Mesenchymal stem cell (in vitro differentiated cells and primary cell): ENCODE data around the gene IFT52.
"Not testable (repeated sequence)": the region's sequence is repeated elsewhere in the genome, so short reads cannot be mapped to it uniquely, and the experiment has no call there.

Experiments
- DNase-seq: peaks from one replicate; pipeline ENCODE4 v3.0.0-alpha.2; 2013
- H2AFZ ChIP-seq: one replicate; pipeline ENCODE4 v1.6.1; 2013; ENCODE audit warnings: low read depth, mild to moderate bottlenecking, control low read depth, inconsistent platforms, low read length, moderate library complexity
- H2AK5ac ChIP-seq: 2 replicates; pipeline ENCODE4 v1.6.1; 2013; ENCODE audit warnings: low read length, moderate library complexity, mild to moderate bottlenecking, inconsistent platforms; ENCODE audit not compliant: severe bottlenecking
- H2BK120ac ChIP-seq: one replicate; pipeline ENCODE4 v1.6.1; 2013; ENCODE audit warnings: low read depth, mild to moderate bottlenecking, inconsistent platforms, low read length, moderate library complexity
- H2BK12ac ChIP-seq, 2 experiments: one replicate each; pipeline ENCODE4 v1.6.1; 2013; ENCODE audit warnings: inconsistent platforms in 2 of 2, low read length in 2 of 2, mild to moderate bottlenecking in 2 of 2, moderate library complexity in 2 of 2, control low read depth in 1 of 2
- H2BK15ac ChIP-seq: one replicate; pipeline ENCODE4 v1.6.1; 2013; ENCODE audit warnings: mild to moderate bottlenecking, low read depth, inconsistent platforms; ENCODE audit not compliant: poor library complexity, severe bottlenecking
- H2BK5ac ChIP-seq: 2 replicates; pipeline ENCODE4 v1.6.1; 2013; ENCODE audit warnings: low read depth, mild to moderate bottlenecking, low read length, control low read depth, inconsistent platforms; ENCODE audit not compliant: poor library complexity, severe bottlenecking
- H3K14ac ChIP-seq, 2 experiments: one replicate each; pipeline ENCODE4 v1.6.1; 2013; ENCODE audit warnings: inconsistent platforms in 2 of 2, low read length in 2 of 2, control low read depth in 1 of 2, mild to moderate bottlenecking in 1 of 2, moderate library complexity in 1 of 2
- H3K18ac ChIP-seq, 2 experiments: one replicate each; pipeline ENCODE4 v1.6.1; 2013; ENCODE audit warnings: inconsistent platforms in 2 of 2, low read length in 2 of 2, control low read depth in 1 of 2, low read depth in 1 of 2, mild to moderate bottlenecking in 1 of 2
- H3K23ac ChIP-seq, 2 experiments: one replicate each; pipeline ENCODE4 v1.6.1; 2013; ENCODE audit warnings: inconsistent platforms in 2 of 2, low read length in 2 of 2, mild to moderate bottlenecking in 2 of 2, moderate library complexity in 2 of 2, control low read depth in 1 of 2
- H3K27ac ChIP-seq: 2 replicates; pipeline ENCODE4 v1.5.1; 2013; ENCODE audit warnings: mild to moderate bottlenecking, moderate library complexity, low read length, control low read depth, inconsistent platforms; ENCODE audit not compliant: poor library complexity, severe bottlenecking
- H3K27me3 ChIP-seq, 2 experiments: 2 replicates each; pipeline versions ENCODE4 v1.6.1 to v1.7.0; 2013; ENCODE audit warnings: low read length in 2 of 2, mild to moderate bottlenecking in 2 of 2, moderate library complexity in 2 of 2, control low read depth in 1 of 2, inconsistent platforms in 1 of 2; ENCODE audit not compliant: control insufficient read depth in 1 of 2, insufficient read depth in 1 of 2
- H3K36me3 ChIP-seq, 2 experiments: 2 replicates each; pipeline versions ENCODE4 v1.6.1 to v1.7.0; 2013; ENCODE audit warnings: low read length in 2 of 2, control low read depth in 1 of 2, inconsistent platforms in 1 of 2, low read depth in 1 of 2, mild to moderate bottlenecking in 1 of 2; ENCODE audit not compliant: insufficient read depth in 2 of 2, control insufficient read depth in 1 of 2
- H3K4ac ChIP-seq, 2 experiments: one replicate each; pipeline ENCODE4 v1.6.1; 2013; ENCODE audit warnings: inconsistent platforms in 2 of 2, low read length in 2 of 2, mild to moderate bottlenecking in 2 of 2, moderate library complexity in 2 of 2, control low read depth in 1 of 2, low read depth in 1 of 2
- H3K4me1 ChIP-seq: 2 replicates; pipeline ENCODE4 v1.6.1; 2013; ENCODE audit warnings: low read depth, low read length, control low read depth; ENCODE audit not compliant: control insufficient read depth, insufficient read depth
- H3K4me2 ChIP-seq: 2 replicates; pipeline ENCODE4 v1.6.1; 2013; ENCODE audit warnings: low read length, mild to moderate bottlenecking, inconsistent platforms; ENCODE audit not compliant: poor library complexity, severe bottlenecking
- H3K4me3 ChIP-seq, 2 experiments: 2 replicates each; pipeline versions ENCODE4 v1.5.1 to v1.7.0; 2013; ENCODE audit warnings: low read length in 2 of 2, mild to moderate bottlenecking in 2 of 2, control low read depth in 1 of 2, low read depth in 1 of 2; ENCODE audit not compliant: insufficient read depth in 1 of 2
- H3K79me1 ChIP-seq: replicated peaks from 2 replicates; pipeline ENCODE4 v1.6.1; 2013; ENCODE audit warnings: mild to moderate bottlenecking, control low read depth, low read length, inconsistent platforms; ENCODE audit not compliant: poor library complexity, severe bottlenecking
- H3K9ac ChIP-seq: 2 replicates; pipeline ENCODE4 v1.7.0; 2013; ENCODE audit warnings: mild to moderate bottlenecking, low read length, moderate library complexity
- H3K9me3 ChIP-seq: 2 replicates; pipeline ENCODE4 v1.7.0; 2013; ENCODE audit warnings: mild to moderate bottlenecking, low read length; ENCODE audit not compliant: control insufficient read depth
- H4K8ac ChIP-seq: one replicate; pipeline ENCODE4 v1.6.1; 2013; ENCODE audit warnings: inconsistent platforms, mild to moderate bottlenecking, low read length, moderate library complexity
- H4K91ac ChIP-seq: one replicate; pipeline ENCODE4 v1.6.1; 2013; ENCODE audit warnings: mild to moderate bottlenecking, low read length, inconsistent platforms
- WGBS: methylation state at CpG from one replicate; pipeline ENCODE4 v1.1.7; 2013; ENCODE audit warnings: mixed read lengths; 5-methylcytosine and 5-hydroxymethylcytosine counted together

Gene IFT52

DNA sequence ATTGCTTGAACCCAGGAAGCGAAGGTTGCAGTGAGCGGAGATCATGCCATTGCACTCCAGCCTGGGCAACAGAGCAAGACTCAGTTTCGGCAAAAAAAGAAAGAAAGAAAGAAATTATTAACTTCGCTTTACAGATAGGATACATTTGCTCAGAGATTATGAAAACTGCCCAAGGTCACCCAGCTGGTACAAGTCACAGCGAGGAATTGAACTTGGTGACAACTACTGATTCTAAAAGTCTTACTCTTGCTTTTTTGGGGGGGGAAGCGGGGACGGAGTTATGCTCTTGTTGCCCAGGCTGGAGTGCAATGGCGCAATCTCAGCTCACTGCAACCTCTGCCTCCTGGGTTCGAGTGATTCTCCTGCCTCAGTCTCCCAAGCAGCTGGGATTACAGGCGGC is 2.2 kb upstream of the IFT52 start:
- 97% methylated on average over 8 of the region's 10 CpGs for WGBS
- H3K4me1 ChIP-seq = peaks cover 17% of the 10 kb centered on the region
- not testable (repeated sequence) for H3K27ac ChIP-seq, H4K8ac ChIP-seq, H3K27me3 ChIP-seq, H3K14ac ChIP-seq, H2BK12ac ChIP-seq, H4K91ac ChIP-seq, H3K36me3 ChIP-seq, H2BK120ac ChIP-seq, H3K18ac ChIP-seq, H3K9ac ChIP-seq, H2BK15ac ChIP-seq, H3K9me3 ChIP-seq, H3K23ac ChIP-seq, H3K79me1 ChIP-seq, H3K4me2 ChIP-seq, H2AFZ ChIP-seq, DNase-seq, H3K4me3 ChIP-seq, H3K4ac ChIP-seq, H2BK5ac ChIP-seq, H2AK5ac ChIP-seq

DNA sequence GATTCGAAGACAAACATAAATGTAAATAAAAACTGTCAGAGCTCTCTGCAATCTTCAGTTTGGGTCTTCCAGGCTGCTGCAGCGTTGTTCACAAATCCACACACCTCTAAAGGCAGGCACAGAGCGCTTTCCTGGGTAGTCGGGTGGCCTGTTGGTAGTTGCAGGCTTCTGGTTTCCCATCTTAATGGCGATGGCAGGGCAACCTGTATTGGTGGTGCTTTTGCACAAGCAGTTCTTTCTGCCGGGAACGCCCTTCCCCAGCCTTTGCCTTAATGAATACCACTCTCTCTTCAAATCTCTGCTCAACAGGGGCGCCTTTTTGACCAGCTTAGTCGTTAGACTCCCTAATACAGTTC is 723 bp upstream of the IFT52 start:
- H3K36me3 ChIP-seq = peaks cover 3 to 10% of the 10 kb centered on the region in 2 experiments

DNA sequence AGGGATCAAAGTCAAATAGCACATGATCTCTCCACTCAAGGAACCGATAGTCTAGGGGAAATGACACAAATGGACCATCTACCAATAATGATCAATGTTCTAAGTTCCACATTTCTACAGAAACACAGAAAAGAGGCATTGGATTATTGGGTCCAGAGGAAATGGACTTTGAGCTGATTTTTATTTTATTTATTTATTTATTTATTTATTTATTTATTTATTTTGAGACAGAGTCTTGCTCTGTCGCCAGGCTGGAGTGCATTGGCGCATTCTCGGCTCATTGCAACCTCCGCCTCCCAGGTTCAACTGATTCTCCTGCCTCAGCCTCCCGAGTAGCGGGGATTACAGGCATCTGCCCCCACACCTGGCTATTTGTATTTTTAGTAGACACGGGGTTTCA is 11.2 kb downstream of the IFT52 start:
- not testable (repeated sequence) for H3K9me3 ChIP-seq, H3K4me1 ChIP-seq, H3K18ac ChIP-seq, H3K9ac ChIP-seq, H3K14ac ChIP-seq, H2AFZ ChIP-seq, H2BK12ac ChIP-seq, H2BK120ac ChIP-seq, H3K27ac ChIP-seq, H2BK5ac ChIP-seq, DNase-seq, H3K4me3 ChIP-seq, H4K91ac ChIP-seq, H3K4ac ChIP-seq, H3K4me2 ChIP-seq, H2AK5ac ChIP-seq, H2BK15ac ChIP-seq, H3K27me3 ChIP-seq, H3K23ac ChIP-seq, H4K8ac ChIP-seq
- 87% methylated on average over 8 of the region's 8 CpGs for WGBS
- Histone ChIP-seq H3K79me1 (peaks cover 11% of the 10 kb centered on the region), H3K36me3 (peaks cover 34 to 64% of the 10 kb centered on the region in 2 experiments)

More for the DNA sequence above, 723 bp upstream of the IFT52 start:
- Histone ChIP-seq H2AFZ (peak overlapping the region; percentile 29), H3K4me2 (peak overlapping the region; percentile 69), H2BK5ac (no peak overlapping the region), H3K23ac (no peak overlapping the region), H2AK5ac (peak overlapping the region; percentile 40), H3K4ac (peak overlapping the region in 1 of 2 experiments; percentile 61), H2BK15ac (no peak overlapping the region), H3K4me1 (peaks cover 9% of the 10 kb centered on the region), H2BK120ac (peak overlapping the region; percentile 62), H2BK12ac (no peak overlapping the region), H4K91ac (no peak overlapping the region), H3K14ac (no peak overlapping the region), H4K8ac (peak overlapping the region; percentile 78), H3K9ac (peak overlapping the region; percentile 96), H3K27ac (peak overlapping the region; percentile 78), H3K4me3 (peak overlapping the region; percentile 35 to 97), H3K18ac (peak overlapping the region in 1 of 2 experiments; percentile 76), H3K27me3 (no peaks in the 10 kb centered on the region), H3K79me1 (peaks cover 8% of the 10 kb centered on the region), H3K9me3 (no peaks in the 10 kb centered on the region)
- 25% methylated on average over 7 of the region's 9 CpGs for WGBS
- no peak for DNase-seq

DNA sequence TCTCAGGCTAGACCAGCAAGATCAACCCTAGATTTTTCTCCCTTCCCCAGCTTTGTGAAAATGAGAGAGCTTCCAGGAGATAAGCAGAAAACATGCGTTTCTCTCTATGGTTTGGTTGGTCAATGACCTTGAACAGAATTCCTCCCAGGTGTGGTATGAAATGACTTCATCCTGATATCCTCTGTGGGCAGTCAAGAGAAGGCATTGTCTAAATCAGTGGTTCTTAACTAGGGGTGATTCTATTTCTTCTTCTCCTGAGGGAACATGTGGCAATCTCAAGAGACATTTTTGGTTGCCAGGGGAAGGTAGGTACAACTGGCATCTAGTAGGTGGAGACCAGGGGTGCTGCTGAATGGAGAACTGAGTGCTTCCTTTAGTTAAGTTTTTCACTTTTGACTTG is 12.4 kb downstream of the IFT52 start:
- Histone ChIP-seq H3K36me3 (peaks cover 36 to 53% of the 10 kb centered on the region in 2 experiments), H2BK15ac (no peak overlapping the region), H3K9me3 (no peaks in the 10 kb centered on the region), H4K91ac (no peak overlapping the region), H3K4me2 (no peak overlapping the region), H3K4ac (no peak overlapping the region), H3K23ac (no peak overlapping the region), H2AK5ac (no peak overlapping the region), H3K79me1 (peaks cover 11% of the 10 kb centered on the region), H2BK120ac (no peak overlapping the region), H3K14ac (no peak overlapping the region), H2BK5ac (no peak overlapping the region), H3K18ac (no peak overlapping the region), H4K8ac (no peak overlapping the region), H3K4me1 (no peaks in the 10 kb centered on the region), H3K9ac (no peak overlapping the region), H3K27me3 (no peaks in the 10 kb centered on the region), H3K27ac (no peak overlapping the region), H2AFZ (no peak overlapping the region), H2BK12ac (no peak overlapping the region), H3K4me3 (no peak overlapping the region)
- WGBS = 97% methylated on average over 1 of the region's 1 CpG
- no peak for DNase-seq
